Measurements from ENCODE around the gene MRPL34.
"Not testable (repeated sequence)": the region's sequence is repeated elsewhere in the genome, so short reads cannot be mapped to it uniquely, and the experiment has no call there.

The MRPL34 gene

GRCh38 chr19:17286263-17286662 is 19.4 kb upstream of the MRPL34 start:
- no peak for DNase-seq

DNA sequence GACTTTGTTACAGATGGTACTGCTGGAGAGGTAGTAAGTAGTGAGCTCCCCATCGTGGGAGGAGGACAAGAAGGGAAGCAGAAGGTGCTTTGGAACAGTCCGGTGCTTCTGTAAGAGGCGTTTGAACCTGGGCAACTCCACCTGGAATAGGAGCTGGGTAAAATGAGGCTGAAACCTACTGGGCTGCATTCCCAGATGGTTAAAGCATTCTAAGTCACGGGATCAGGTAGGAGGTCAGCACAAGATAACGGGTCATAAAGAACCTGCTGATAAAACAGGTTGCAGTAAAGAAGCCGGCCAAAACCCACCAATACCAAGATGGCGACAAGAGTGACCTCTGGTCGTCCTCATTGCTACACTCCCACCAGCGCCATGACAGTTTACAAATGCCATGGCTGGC is 18.9 kb upstream of the MRPL34 start:
- no peak for DNase-seq

- peak; percentile 51 for DNase-seq
These were observed 16.2 kb upstream of the MRPL34 start for GRCh38 chr19:17289489-17289888.

DNA sequence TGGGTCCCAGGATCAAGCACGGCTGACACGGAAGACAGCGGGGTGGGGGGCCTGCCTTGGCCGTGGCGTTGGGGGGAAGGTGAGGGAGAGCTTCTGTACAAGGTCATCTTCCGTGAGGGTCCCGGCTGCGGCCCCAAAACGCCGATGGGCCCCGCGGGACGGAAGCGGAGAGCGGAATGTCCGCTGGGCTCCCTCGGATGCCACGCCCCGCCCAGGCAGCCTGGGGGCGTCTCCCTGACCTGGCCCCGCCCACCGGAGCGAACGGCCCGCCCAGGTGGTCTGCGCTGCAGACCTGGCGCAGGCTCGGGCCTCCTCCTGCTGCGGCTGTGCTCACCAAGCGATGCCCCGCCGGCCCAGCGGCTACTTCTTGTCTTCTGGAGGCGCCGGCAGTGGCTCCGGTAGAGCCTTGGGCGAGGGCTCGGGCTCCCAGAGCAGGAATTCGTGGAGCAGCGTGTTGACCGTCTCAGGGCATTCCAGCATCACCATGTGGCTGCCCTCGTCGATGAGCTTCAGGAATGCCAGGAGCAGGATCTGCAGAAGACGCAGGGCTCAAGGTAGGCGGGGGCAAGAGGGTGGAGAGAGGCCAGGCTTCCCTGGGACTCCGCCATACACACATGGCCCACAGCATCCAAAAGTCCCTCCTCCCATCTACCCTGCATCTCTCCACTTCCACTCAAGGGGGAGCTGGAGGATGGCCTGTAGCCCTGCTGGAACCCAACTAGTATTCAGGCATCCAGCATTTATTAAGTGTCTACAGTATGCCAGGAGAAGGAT is 13.2 kb upstream of the MRPL34 start:
- peak; percentile 88 for DNase-seq

DNA sequence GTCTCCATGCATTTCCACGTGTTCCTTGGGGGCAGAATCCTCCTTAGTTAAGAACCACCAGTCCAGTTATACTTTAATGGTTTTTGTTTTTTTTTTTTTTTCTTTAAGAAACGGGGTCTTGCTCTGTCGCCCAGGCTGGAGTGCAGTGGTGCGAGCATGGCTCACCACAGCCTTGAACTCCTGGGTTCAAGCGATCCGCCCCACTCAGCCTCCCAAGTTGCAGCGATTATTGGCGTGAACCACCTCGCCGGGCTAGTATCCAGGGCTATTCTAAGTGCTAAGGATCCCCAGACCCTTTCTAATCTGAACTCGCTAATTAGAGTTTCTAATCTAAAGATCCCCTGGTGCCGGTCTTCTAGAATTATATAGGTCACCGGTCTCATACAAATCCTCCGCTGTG is 12.1 kb upstream of the MRPL34 start:
- no peak for DNase-seq

GRCh38 chr19:17294051-17294891 is 11.4 kb upstream of the MRPL34 start:
- no peak for DNase-seq

GRCh38 chr19:17295551-17295950 is 10.1 kb upstream of the MRPL34 start:
- DNase-seq, result not testable (repeated sequence)

GRCh38 chr19:17296273-17296672 is 9.4 kb upstream of the MRPL34 start:
- DNase-seq, result no peak

DNA sequence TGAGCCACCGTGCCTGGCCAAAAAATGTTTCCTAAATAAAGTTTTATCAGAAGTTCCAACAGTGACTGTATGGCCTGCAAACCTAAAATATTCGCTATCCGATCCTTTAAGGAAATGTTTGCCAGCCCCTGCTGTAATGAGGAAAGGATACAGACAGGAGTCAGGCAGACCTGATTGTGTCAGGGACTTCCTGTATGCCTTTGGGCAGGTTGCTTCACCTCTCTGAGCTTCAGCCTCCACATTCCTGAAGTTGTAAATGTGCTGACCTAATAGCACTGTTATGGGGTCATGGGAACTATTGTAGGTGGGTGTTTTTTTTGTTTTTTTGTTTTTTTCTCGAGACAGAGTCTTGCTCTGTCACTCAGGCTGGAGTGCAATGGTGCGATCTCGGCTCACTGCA is 8.7 kb upstream of the MRPL34 start:
- DNase-seq, result no peak

DNA sequence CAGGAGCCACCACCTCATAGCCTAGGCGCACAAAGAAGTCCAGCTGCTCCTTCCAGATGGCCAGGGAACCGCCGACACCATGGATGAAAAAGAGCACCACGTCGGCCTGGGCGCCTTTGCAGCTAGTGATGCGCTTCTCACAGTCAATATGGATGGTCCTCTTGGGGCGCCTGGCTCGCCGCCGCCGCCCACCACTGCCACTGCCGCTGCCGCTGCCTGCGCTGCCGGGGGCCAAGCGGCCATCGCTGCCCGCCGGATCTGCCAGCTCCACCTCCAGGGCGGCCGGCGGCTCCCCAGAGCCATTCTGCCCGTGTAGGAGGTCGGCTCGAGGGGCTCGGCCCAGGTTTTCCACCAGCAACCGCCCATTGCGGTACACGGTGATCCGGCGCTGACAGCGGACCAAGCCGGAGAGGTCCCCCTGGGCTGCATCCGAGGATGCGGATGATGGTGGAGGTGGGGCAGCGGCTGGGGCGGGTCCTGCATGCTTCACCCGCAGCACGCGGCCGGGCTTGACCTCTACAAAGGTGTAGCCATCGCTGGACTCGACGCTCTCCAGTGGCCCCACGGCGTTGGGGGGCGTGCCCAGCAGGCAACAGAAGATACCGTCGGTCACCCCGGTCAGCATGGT is 4.6 kb upstream of the MRPL34 start:
- DNase-seq, result no peak

DNA sequence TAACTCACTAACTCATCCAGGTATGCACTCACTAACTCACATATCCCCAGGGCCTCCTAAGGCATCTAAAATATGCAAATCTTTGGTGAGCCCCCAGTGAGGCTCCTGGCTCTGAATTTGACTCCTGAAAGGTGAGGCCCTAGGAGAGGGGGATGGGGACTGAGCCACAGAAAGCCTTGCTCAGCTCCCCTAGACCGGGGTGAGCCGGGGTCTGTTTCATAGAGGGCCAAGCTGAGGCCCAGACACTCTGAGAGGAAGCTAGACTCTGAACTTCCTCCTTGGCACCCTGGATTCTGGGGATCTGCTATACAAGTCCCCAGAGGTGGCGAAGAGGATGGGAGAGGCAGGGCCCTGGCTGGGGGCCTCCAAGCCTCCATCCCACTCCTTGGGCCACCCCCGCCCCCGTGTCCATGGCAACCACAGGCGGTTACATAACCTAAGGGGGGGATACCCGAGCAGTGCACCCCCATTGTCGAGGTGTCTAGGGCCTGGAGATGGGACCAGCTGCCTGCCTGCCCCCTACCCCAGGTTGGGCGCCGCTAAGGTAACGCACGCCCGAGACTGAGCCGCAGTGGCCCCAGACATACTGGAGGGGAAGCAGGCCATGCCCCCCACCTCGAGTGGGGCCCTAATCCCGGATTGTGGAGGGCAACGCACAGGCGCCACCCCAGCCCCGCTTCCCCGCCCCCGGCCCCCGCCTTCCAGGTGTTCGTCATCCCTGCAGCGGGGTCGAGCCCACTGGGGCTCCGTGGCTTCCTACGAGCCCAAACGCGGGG is 3.1 kb upstream of the MRPL34 start:
- DNase-seq, result no peak

- peak; percentile 95 for DNase-seq
These were observed 2.3 kb upstream of the MRPL34 start, which contains the start of gene ABHD8 for GRCh38 chr19:17303167-17303939. Gene ABHD8 (minus strand): TSS chr19:17303425. CDS start chr19:17301616, 1,809 bp downstream.

- no peak for DNase-seq
These were observed 1.8 kb upstream of the MRPL34 start for GRCh38 chr19:17303940-17304267.

DNA sequence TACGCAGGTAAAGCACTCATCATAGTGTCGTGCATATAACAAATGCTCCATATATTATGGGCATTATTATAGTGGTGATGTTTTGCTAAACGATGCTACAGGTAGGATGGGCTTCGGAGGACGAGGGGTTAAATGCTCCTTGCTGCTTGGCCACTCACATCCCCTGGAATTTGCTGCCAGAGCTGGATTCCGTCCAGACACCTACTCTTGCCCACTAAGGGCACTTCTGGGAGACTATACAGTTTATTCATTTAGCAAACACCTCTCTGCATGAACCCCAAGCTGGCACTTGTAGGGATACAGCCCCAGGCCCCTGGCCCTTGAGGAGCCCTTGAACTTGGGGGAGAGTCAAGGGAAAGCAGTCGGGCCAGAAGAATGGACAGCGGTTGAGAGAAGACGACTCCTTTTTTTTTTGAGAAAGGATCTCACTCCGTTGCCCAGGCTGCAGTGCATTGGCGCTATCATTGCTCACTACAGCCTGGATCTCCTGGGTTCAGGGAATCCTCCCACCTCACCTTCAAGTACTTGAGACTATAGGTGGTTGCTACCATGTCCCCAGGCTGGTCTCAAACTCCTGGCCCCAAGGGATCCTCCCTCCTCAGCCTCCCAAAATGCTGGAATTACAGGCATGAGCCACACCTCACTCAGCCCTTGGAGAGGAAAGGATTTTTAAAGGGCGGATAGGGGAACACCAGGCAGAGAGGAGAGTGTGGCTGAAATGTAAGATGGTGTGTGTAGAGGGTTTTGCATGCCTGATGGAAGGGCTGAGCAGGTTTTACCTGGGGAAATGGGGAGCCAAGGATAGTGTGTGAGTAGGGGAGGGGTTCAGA is 1.1 kb upstream of the MRPL34 start:
- DNase-seq, result peak; percentile 40

DNA sequence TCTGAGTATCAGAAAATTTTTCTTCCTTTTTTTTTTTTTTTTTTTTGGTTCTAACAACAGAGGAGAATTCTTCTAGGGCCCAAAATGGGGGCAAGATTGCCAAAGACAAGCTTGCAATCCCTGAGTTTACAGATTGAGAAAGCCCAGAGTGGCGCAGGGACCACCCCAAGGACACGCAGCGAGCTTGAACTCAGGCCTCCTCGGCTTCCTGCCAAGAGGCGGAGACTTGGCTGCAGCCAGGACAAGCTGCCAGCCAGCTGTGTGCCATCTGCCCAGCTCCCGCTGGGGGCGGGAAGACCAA is 506 bp upstream of the MRPL34 start:
- no peak for DNase-seq

DNA sequence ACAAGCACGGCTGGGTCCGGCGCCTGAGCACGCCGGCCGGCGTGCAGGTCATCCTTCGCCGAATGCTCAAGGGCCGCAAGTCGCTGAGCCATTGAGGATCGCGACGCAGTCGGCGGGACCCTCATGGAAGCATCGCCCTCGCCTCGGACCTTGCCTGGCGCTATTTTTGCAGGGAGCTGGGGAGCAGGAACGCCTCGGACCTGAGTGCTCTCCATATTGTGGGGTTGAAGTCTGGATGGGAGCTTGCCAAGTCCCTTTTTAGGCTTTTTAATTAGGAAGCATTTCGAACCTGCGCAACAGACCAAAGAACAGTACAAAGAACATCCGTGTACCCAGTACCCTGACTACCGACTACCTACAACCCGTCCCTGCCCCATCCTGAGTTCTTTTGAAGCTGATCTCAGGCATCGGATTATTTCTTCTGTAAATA is 628 bp downstream of the MRPL34 start:
- no peak for DNase-seq

- no peak for DNase-seq
These were observed 2.3 kb downstream of the MRPL34 start for GRCh38 chr19:17307876-17308377.

DNA sequence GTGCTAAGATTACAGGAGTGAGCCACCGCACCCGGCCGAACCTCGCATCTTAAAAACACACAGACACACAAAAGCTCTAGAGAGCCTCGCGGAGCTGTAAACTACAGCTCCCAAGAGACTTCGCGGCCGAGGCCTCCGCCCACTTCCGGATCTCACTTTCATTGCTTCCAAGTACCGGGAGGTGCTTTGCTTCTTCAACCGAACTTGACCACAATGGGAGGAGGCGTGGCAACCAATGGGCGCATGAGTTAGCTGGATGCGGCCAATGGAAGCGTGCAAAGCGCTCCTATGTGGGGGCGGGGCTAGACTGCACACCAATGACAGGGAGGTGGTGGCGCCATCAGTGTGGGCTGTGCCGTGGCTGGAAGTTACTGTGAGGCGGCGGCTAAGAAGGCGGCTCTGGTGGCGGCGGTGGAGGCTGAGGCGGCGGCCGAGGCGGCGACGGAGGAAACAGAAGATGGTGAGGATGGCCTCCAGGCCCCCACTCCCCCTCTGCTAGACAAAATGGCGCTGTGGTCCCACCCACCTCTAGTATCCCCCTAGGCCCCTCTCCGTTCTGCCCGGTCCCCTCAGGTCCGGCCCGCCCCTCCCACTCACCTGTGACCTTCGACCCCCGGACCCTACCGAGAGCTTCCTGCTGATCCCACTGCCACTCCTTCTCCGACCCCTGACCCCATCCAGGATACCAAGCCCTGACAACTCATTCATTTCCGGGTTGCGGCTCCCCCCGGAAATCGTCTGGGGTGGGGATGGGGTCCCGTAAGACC is 3.7 kb downstream of the MRPL34 start, which contains the start of gene DDA1:
DDA1 (plus strand) TSS at position 366 of the 767 bp plus-strand sequence; CDS start at position 458, 92 bp downstream.
- peak; percentile 94 for DNase-seq

DNA sequence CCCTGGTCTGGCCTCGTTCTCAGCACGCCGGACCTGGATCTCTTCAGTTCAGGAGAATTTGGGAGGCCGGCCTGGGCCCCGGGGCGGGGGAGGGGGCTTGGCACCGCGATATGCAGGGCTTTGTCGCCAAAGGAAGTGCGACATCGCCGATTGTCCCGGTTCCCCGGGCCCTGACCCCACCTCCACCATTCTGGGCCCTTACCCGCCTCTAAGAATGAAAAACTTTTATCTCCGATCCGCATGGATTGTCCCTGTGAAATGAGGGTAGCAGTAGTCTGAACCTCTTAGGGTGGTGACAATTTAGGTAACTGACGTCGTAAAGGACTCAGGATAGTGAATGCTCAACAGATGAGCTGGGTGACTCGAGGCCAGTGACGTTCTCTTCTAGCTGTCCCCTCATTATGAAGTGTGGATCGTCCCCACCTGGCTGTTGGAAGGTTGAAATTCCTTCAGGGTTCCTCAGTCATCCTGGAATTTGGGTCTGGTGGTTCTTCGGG is 4.3 kb downstream of the MRPL34 start:
- no peak for DNase-seq

Data from retina (tissue), 1 donor.